ENCODE results near the gene ATP6V0B. TPM values are rescaled to one million over a fixed set of nuclear protein-coding genes. Genes with fewer than 3 reads are reported as not detected.

The ATP6V0B gene
- total and polyA plus RNA-seq, 9 of the 15 experiments (the other 6 are each of a cell fraction or from before 2014, with no cell fraction given) = 137 to 328 (median 220) TPM

- TF ChIP-seq ZFX (CRISPR knock-in tag; IDR thresholded peaks at IDR 0.05) (peak; percentile 27; the same call in 1 of the 2 replicates), MXD1 (CRISPR knock-in tag; IDR thresholded peaks at IDR 0.05; ENCODE audit: borderline replicate concordance, poor library complexity, severe bottlenecking) (no peak), POLR2G (IDR thresholded peaks at IDR 0.05; ENCODE audit: low read depth, low read length) (no peak; the same call in 1 of the 2 replicates), ZNF398 (CRISPR knock-in tag; IDR thresholded peaks at IDR 0.05) (no peak), TARDBP (IDR thresholded peaks at IDR 0.05) (no peak), ZNF696 (CRISPR knock-in tag; conservative IDR thresholded peaks at IDR 0.05) (no peak), ARID3A (IDR thresholded peaks at IDR 0.05; ENCODE audit: borderline replicate concordance, low read depth, low read length) (no peak), CC2D1A (IDR thresholded peaks at IDR 0.05) (peak; percentile 82), CBX3 (IDR thresholded peaks at IDR 0.05; ENCODE audit: borderline replicate concordance in 1 of 2, low read length in 2 of 2) (0 out of 3 replicates have a peak, but pooled peaks of 1 of the 2 experiments have one; percentile 21), ZNF561 (CRISPR knock-in tag; conservative IDR thresholded peaks at IDR 0.05) (no peak), PRDM10 (IDR thresholded peaks at IDR 0.05; ENCODE audit: partially characterized antibody) (peak; percentile 19), MXI1 (IDR thresholded peaks at IDR 0.05; ENCODE audit: low read depth, low read length) (no peak)
Observed at GRCh38 chr1:43934101-43934985, 40.4 kb upstream of the ATP6V0B start (continued).

All from K562 (cell line).